ENCODE measurements around the gene HOXB2.
"Not testable (repeated sequence)": the region's sequence is repeated elsewhere in the genome, so short reads cannot be mapped to it uniquely, and the experiment has no call there.

HOXB2 gene

GRCh38 chr17:48513097-48513496 is 31.8 kb downstream of the HOXB2 start:
- DNase-seq = no peak

DNA sequence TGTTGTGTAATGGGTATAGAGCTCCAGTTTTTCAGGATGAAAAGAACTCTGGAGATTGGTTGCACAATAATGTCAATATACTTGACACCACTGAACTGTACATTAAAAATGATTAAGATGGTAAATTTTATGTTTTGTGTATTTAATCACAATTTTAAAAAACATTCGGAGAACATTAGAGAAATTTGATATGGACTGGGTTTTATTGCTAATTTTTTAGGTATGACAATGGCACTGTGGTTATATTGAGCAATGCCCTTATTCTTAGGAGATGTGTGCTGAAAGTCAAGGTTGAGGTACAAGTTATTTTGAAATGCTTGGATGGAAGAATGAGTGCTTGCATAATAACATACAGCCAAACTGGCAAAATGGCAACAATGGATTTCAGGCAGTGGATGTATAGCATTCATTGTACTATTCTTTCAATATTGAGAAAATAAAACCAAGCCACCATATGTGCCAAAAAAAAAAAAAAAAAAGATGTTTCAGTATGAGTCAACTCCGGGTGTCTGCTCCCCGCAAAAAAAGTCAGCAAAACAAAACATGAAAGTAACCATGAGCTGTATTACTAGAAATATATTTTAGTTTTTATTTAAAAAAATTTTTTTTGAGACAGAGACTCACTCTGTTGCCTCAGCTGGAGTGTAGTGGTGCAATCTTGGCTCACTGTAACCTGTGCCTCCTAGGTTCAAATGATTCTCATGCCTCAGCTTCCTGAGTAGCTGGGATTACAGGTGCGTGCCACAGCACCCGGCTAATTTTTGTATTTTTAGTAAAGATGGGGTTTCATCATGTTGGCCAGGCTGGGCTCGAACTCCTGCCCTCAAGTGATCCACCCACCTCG is 33.9 kb downstream of the HOXB2 start:
- DNase-seq = no peak

DNA sequence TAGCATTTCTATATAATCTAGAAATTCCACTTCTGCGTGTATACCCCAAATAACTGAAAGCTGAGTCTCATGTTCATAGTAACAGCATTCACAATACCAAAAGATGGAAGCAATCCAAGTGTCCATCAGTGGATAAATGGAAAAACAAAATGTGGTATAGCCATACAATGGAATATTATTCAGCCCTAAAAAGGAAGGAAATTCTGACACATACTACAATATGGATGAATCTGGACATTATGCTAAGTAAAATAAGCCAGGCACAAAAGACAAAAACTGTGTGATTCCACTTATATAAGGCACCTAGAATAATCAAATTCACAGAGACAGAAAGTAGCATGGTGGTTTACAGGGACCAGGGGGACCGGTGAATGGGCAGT is 34.5 kb downstream of the HOXB2 start:
- no peak for DNase-seq

DNA sequence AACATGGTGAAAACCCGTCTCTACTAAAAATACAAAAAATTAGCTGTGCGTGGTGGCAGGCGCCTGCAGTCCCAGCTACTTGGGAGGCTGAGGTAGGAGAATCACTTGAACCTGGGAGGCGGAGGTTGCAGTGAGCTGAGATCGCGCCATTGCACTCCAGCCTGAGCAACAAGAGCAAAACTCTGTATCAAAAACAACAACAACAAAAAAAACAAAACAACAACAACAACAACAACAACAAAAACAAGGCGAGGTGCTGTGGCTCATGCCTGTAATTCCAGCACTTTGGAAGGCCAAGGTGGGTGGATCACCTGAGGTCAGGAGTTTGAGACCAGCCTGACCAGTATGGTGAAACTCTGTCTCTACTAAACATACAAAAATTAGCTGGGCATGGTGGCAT is 35.2 kb downstream of the HOXB2 start:
- not testable (repeated sequence) for DNase-seq

GRCh38 chr17:48506246-48506645 is 38.7 kb downstream of the HOXB2 start:
- no peak for DNase-seq

- no peak for DNase-seq
Observed at GRCh38 chr17:48505788-48506187, 39.1 kb downstream of the HOXB2 start.

DNA sequence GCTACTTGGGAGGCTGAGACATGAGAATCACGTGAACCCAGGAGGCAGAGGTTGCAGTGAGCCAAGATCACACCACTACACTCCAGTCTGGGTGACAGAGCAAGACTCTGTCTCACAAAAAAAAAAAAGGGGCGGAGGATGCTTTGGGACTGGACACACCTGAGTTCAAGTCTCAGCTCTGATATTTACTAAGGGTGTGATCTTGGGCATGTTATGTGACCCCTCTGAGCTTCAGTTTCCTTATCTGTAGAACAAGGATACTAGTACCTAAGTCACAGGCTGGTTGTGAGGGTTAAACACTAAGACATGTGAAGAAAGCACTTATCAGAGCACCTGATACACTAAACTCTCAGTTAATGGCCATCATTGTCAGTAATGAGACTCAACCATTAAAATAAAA is 40.0 kb downstream of the HOXB2 start:
- DNase-seq = no peak

DNA sequence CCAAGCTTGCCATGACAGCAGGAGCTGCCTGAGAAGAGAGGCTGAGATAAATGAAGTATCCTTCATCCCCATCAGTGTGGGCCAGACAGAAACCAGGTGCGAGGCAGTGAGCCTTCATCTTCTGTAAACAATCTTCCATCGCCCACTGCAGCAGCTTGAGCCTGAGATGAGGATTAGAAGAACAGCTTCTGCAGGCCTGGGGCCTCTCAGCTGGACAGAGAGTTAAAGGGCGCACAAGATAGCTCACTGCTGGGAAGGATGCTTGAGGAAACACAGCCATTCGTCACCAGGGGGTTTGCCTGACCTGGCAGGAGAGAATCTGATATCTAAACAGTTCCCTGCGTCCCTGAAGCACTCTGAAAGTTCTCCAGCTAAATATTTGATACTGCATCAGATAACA is 41.2 kb downstream of the HOXB2 start:
- DNase-seq = no peak

- no peak for DNase-seq
Observed at GRCh38 chr17:48502901-48503300, 42.0 kb downstream of the HOXB2 start.

DNA sequence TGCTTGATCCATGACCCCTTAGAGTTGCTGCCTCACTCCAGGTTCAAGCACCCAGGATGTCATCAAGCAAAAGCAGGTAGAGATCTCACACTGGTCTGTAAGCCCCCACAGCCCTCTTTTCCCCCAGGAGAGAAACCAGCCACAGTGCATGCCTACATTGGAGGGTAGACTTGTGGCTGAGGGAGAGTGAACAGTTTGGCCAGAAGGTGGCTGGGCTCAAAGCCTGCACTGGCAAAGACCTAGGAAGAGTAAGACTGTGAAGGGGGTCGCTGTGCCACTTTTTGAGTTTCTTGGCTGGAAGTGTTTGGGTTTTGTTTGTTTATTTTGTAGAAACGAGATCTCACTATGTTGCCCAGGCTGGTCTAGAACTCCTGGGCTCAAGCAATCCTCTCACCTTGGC is 42.6 kb downstream of the HOXB2 start:
- DNase-seq = no peak

DNA sequence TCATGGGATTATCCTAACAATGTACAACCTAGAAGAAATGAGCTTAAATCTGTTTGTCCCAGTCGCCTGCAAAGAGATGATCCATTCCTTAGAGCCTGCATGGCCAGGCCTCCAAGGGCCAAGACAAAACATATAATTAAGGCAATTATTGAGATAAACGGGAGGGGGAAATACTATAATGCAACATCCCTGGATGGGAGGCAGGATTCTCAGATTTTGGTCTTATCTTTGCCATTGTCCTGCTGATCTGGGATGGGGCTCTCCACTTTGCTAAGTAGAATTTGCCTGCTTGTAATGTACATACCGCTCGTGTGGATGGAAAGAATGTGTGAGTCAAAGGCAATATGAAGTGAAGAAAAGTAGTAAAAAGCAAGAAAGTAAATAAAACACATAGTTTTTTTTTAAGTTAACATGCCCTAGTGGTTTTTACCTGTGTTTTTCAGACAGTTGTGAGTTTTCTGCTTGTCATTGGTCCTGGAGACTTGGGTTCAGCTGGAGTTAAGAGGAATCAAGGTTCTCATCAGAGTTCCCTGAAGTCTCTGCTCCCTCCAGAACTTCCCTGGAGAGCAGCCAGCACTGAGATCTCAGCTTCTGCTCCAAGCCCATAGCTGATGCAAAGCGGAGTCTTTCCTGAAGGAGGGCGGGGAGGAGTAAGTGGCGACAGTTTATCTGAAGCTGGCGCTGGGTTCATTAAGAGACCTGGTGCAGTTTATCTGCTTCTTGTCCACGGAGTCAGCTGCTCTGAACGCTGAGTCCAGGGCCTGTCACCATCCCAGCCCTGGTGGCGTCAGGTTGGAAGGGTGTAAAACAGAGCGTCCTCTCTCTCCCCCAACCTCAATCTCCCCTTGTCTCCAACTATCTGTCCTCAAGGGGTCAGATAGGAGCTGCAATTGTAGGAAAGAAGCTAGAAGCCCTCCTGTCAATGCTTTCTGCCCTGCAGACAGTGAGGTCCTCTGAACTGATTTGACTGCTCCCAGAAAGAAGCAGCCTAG is 44.2 kb downstream of the HOXB2 start:
- no peak for DNase-seq

DNA sequence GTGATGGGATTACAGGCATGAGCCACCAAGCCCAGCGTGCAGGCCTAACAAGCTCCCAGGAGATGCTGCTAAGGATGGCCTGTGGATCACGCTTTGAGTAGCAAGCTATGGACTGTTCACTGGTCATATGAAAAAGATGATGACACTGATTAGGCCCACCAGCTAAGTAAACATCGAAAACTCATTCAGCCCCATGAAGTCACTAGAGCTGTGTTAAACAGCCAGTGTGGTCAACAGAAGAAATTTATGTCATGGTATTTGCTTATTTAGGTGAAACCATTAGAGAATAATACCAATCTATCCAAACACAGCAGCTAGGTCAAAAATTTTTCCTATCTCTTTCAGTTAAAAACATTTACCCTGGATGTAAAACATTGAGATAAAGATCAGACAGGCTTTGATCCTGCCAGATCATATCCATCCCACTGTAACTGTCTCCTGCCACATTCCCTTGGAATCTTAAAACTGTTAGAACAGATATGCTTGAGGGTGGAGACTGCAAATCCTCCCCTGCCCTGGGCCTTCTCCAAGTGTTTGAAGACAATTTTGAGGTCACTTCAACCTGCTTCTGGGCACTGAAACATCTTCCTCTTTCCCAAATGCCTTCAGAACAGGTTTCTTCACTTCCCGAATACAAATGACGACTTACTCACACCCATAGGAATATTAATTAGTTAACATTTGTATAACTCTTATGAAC is 45.0 kb downstream of the HOXB2 start:
- no peak for DNase-seq

GRCh38 chr17:48499248-48499647 is 45.7 kb downstream of the HOXB2 start:
- no peak for DNase-seq

DNA sequence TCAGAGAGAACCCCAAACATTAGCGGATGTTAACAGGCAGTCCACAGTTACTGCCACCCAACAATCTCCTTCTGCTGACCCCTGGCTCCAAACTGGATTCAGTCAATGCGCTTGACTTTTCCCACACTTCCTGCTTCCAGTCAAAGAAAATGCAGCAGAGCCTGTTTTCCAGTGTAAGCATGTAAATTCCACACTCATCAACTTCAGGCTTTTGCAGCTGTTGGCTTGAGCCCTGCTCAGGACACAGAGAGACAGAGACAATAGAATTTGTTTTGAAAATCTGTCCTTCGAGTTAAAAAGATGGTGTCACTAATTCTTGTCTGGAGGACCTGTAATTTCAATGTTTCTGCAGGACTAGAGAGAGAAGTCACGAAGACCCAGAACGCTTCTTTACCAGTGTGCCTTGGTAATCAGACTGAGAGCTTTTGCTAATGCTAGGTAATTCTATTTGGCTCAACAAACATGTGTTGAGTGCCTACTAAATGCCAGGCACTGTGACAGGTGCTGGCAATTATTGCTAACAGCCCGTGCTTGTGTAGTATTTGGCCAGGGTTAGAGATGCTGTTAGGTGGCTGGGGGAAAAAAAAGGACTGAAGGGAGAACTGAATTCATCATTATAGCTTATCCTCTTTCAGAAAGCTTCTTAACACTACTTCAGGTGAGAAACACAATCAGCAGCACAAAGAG is 46.6 kb downstream of the HOXB2 start:
- DNase-seq = no peak

DNA sequence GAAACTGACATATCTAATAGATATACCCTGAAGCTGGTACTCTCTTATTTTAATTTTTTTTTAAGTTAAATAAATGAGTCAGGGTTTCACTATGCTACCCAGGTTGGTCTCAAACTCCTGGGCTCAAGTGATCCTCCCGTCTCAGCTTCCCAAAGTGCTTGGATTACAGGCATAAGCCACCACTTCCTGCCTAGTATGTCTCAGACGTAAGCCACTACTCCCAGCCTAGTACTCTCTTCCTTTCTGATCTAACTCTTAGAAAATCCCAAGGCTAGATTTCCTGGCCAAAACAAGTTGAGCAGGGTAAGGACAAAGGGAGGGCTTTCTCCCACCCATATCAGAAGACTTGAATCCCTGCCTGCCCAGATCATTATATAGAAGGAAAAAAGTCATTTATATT is 47.8 kb downstream of the HOXB2 start:
- no peak for DNase-seq

- DNase-seq = no peak
Observed at GRCh38 chr17:48494335-48494734, 50.6 kb downstream of the HOXB2 start.

Data from NCI-H446 (cell line).